Astrocyte (in vitro differentiated cells and primary cell): ENCODE measurements around the gene PCNP.

ENCODE experiments used
- EZH2 ChIP-seq: IDR thresholded peaks from 2 replicates; pipeline ENCODE4 v1.6.1; 2012; ENCODE audit warnings: mild to moderate bottlenecking, low read length, inconsistent platforms; ENCODE audit not compliant: insufficient read depth
- TF ChIP-seq, protein P1 (sequence below): IDR thresholded peaks from 2 replicates; pipeline ENCODE4 v1.5.1; 2011; ENCODE audit warnings: low read depth, mild to moderate bottlenecking, inconsistent platforms, low read length, moderate library complexity; ENCODE audit not compliant: insufficient read depth

DNA sequence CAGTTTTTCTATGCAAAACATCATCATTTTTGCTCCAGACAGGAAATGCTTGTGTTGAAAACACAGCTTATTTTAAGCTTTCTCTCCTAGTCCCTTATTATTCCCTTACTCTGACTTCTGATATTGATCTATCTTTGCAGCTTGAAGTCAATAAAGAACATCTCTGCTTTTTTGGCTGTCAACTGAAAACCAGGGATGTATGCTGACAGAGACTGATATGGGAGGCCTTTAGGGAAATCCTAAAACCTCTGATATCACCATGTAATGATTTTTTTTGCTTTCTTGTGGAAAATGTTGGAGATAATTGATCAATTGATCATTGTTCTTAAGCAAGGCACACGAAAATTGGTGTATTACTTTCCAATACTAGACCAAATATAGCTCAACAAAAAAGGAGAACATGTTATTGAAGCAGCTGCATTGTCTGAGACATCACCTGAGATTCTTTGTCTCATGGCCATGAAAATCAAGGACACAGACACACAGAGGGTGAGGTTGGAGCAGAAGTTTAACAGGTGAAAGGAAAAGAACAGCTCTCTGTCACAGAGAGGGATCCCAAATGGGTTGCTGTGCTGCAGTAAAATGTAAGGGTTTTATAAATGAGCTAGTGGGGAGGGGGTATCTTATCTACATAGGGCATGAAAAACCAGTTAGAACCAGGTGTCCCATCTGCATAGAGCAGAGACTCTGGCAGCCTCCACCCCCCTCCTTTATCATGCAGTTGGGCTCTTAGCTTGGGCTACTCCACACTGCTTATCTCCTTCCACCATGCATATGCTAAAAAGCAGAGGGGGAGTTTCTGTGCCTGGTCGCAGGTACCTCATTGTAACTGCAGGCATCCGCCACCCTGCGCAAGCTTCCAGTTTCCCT lies 43.9 kb upstream of the PCNP start:
- TF ChIP-seq, protein P1, sequence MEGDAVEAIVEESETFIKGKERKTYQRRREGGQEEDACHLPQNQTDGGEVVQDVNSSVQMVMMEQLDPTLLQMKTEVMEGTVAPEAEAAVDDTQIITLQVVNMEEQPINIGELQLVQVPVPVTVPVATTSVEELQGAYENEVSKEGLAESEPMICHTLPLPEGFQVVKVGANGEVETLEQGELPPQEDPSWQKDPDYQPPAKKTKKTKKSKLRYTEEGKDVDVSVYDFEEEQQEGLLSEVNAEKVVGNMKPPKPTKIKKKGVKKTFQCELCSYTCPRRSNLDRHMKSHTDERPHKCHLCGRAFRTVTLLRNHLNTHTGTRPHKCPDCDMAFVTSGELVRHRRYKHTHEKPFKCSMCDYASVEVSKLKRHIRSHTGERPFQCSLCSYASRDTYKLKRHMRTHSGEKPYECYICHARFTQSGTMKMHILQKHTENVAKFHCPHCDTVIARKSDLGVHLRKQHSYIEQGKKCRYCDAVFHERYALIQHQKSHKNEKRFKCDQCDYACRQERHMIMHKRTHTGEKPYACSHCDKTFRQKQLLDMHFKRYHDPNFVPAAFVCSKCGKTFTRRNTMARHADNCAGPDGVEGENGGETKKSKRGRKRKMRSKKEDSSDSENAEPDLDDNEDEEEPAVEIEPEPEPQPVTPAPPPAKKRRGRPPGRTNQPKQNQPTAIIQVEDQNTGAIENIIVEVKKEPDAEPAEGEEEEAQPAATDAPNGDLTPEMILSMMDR = no peak
- TF ChIP-seq EZH2 = no peak
